ENCODE results near the gene PPEF1. TPM values are rescaled to one million over a fixed set of nuclear protein-coding genes. Genes with fewer than 3 reads are reported as not detected.
"Not testable (repeated sequence)": the region's sequence is repeated elsewhere in the genome, so short reads cannot be mapped to it uniquely, and the experiment has no call there.

PPEF1 gene
- total RNA-seq, 1 donor from 2014 or later = not detected

- TF ChIP-seq CTCF (IDR thresholded peaks at IDR 0.05; ENCODE audit: insufficient read depth, low read depth, low read length) = no peak
- TF ChIP-seq EZH2 (IDR thresholded peaks at IDR 0.05; ENCODE audit: insufficient read depth, low read length) = no peak
- H3K4me3 ChIP-seq (ENCODE audit: insufficient read depth, low read depth, low read length) = no peak overlapping the region
- H2AFZ ChIP-seq (ENCODE audit: low read depth, low read length) = no peak overlapping the region
- H3K27ac ChIP-seq (ENCODE audit: low read depth, low read length) = no peak overlapping the region
- no peak overlapping the region for H3K4me2 ChIP-seq (ENCODE audit: low read length)
- no peaks in the 10 kb centered on the region for H3K36me3 Mint-ChIP-seq (ENCODE audit: low read depth, unreplicated experiment)
- H4K20me1 ChIP-seq (ENCODE audit: insufficient read depth, low read length) = no peaks in the 10 kb centered on the region
- no peak overlapping the region for H3K9ac ChIP-seq (ENCODE audit: low read length)
- H3K9me3 Mint-ChIP-seq (ENCODE audit: unreplicated experiment) = no peaks in the 10 kb centered on the region
- DNase-seq (ENCODE audit: low read depth) (no peak), FAIRE-seq (no peak)
- no peak overlapping the region for H3K27ac Mint-ChIP-seq (ENCODE audit: unreplicated experiment)
- H3K4me1 Mint-ChIP-seq (ENCODE audit: low read depth, unreplicated experiment) = peaks cover 2% of the 10 kb centered on the region
- H3K36me3 ChIP-seq (ENCODE audit: insufficient read depth, low read length) = no peaks in the 10 kb centered on the region
- no peak overlapping the region for H3K4me3 Mint-ChIP-seq (ENCODE audit: unreplicated experiment)
- H3K27me3 ChIP-seq (ENCODE audit: insufficient read depth, low read length) = no peaks in the 10 kb centered on the region
- H3K4me1 ChIP-seq (ENCODE audit: insufficient read depth, low read length) = no peaks in the 10 kb centered on the region
- no peaks in the 10 kb centered on the region for H3K9me3 ChIP-seq (ENCODE audit: insufficient read depth, low read depth, low read length)
- H3K27me3 Mint-ChIP-seq (ENCODE audit: low read depth, unreplicated experiment) = no peaks in the 10 kb centered on the region
- no peaks in the 10 kb centered on the region for H3K79me2 ChIP-seq (ENCODE audit: insufficient read depth, low read length)
Observed at GRCh38 chrX:18757956-18758932, 50.8 kb downstream of the PPEF1 start.

GRCh38 chrX:18761750-18762149, 54.3 kb downstream of the PPEF1 start:
- H3K27me3 Mint-ChIP-seq (ENCODE audit: low read depth, unreplicated experiment) = no peaks in the 10 kb centered on the region
- H3K4me1 Mint-ChIP-seq (ENCODE audit: low read depth, unreplicated experiment) = no peaks in the 10 kb centered on the region
- DNase-seq (ENCODE audit: low read depth) (no peak), FAIRE-seq (peak; percentile 71)
- H3K4me1 ChIP-seq (ENCODE audit: insufficient read depth, low read length) = no peaks in the 10 kb centered on the region
- no peak overlapping the region for H3K27ac Mint-ChIP-seq (ENCODE audit: unreplicated experiment)
- no peak overlapping the region for H3K4me2 ChIP-seq (ENCODE audit: low read length)
- no peaks in the 10 kb centered on the region for H3K79me2 ChIP-seq (ENCODE audit: insufficient read depth, low read length)
- no peaks in the 10 kb centered on the region for H3K36me3 Mint-ChIP-seq (ENCODE audit: low read depth, unreplicated experiment)
- no peaks in the 10 kb centered on the region for H3K36me3 ChIP-seq (ENCODE audit: insufficient read depth, low read length)
- H3K27me3 ChIP-seq (ENCODE audit: insufficient read depth, low read length) = no peaks in the 10 kb centered on the region
- no peaks in the 10 kb centered on the region for H3K9me3 Mint-ChIP-seq (ENCODE audit: unreplicated experiment)
- H4K20me1 ChIP-seq (ENCODE audit: insufficient read depth, low read length) = no peaks in the 10 kb centered on the region
- no peak for TF ChIP-seq CTCF (IDR thresholded peaks at IDR 0.05; ENCODE audit: insufficient read depth, low read depth, low read length)
- TF ChIP-seq EZH2 (IDR thresholded peaks at IDR 0.05; ENCODE audit: insufficient read depth, low read length) = no peak
- no peaks in the 10 kb centered on the region for H3K9me3 ChIP-seq (ENCODE audit: insufficient read depth, low read depth, low read length)
- no peak overlapping the region for H3K9ac ChIP-seq (ENCODE audit: low read length)
- no peak overlapping the region for H3K4me3 Mint-ChIP-seq (ENCODE audit: unreplicated experiment)
- H2AFZ ChIP-seq (ENCODE audit: low read depth, low read length) = no peak overlapping the region
- no peak overlapping the region for H3K4me3 ChIP-seq (ENCODE audit: insufficient read depth, low read depth, low read length)
- H3K27ac ChIP-seq (ENCODE audit: low read depth, low read length) = no peak overlapping the region

- H2AFZ ChIP-seq (ENCODE audit: low read depth, low read length); H3K4me3 ChIP-seq (ENCODE audit: insufficient read depth, low read depth, low read length); H3K36me3 Mint-ChIP-seq (ENCODE audit: low read depth, unreplicated experiment); H3K27ac ChIP-seq (ENCODE audit: low read depth, low read length); H3K9me3 Mint-ChIP-seq (ENCODE audit: unreplicated experiment); H3K4me3 Mint-ChIP-seq (ENCODE audit: unreplicated experiment); H3K4me1 ChIP-seq (ENCODE audit: insufficient read depth, low read length); H3K9ac ChIP-seq (ENCODE audit: low read length); H3K27ac Mint-ChIP-seq (ENCODE audit: unreplicated experiment); H3K27me3 Mint-ChIP-seq (ENCODE audit: low read depth, unreplicated experiment); H3K4me2 ChIP-seq (ENCODE audit: low read length); H4K20me1 ChIP-seq (ENCODE audit: insufficient read depth, low read length); H3K36me3 ChIP-seq (ENCODE audit: insufficient read depth, low read length); H3K9me3 ChIP-seq (ENCODE audit: insufficient read depth, low read depth, low read length); DNase-seq (ENCODE audit: low read depth); FAIRE-seq; H3K79me2 ChIP-seq (ENCODE audit: insufficient read depth, low read length); H3K4me1 Mint-ChIP-seq (ENCODE audit: low read depth, unreplicated experiment); H3K27me3 ChIP-seq (ENCODE audit: insufficient read depth, low read length): not testable (repeated sequence)
Observed at GRCh38 chrX:18763106-18763505, 55.7 kb downstream of the PPEF1 start.
